ENCODE data around the gene KCTD7. TPM values are rescaled to one million over a fixed set of nuclear protein-coding genes. Genes with fewer than 3 reads are reported as not detected.
A peak's percentile ranks its signal among the peaks of the same experiment; 100 is the strongest.
"Not testable (repeated sequence)": the region's sequence is repeated elsewhere in the genome, so short reads cannot be mapped to it uniquely, and the experiment has no call there.

The KCTD7 gene
- total RNA-seq, result 10.3 and 12.0 TPM in 2 replicates

- Mint-ChIP-seq H3K4me1 (ENCODE audit: low read depth) (peaks cover 38% of the 10 kb centered on the region), H3K27me3 (ENCODE audit: low read depth) (no peaks in the 10 kb centered on the region), H3K27ac (peak within 1 kb of the TSS; percentile 84), H3K4me3 (ENCODE audit: low read depth) (peak within 1 kb of the TSS; percentile 87), H3K36me3 (ENCODE audit: low read depth) (peaks cover 17% of the 10 kb centered on the region), H3K9me3 (no peaks in the 10 kb centered on the region)
- intact Hi-C loops (cut with micrococcal nuclease), result loop anchor here (1.0 to 10.0 kb wide), 5 partner anchors 26 to 216 kb away; no protein-coding TSS in a partner anchor
- DNase-seq (ENCODE audit: low spot score), result peak; percentile 94
Observed at GRCh38 chr7:66628361-66629221, at the start of gene KCTD7. TSS of gene KCTD7 (plus strand) at chr7:66628881. CDS start at chr7:66629065, 184 bp downstream.

- H3K4me1 Mint-ChIP-seq (ENCODE audit: low read depth), result peaks cover 33% of the 10 kb centered on the region
- intact Hi-C loops (cut with micrococcal nuclease); H3K9me3 Mint-ChIP-seq; H3K4me3 Mint-ChIP-seq (ENCODE audit: low read depth); H3K27ac Mint-ChIP-seq; H3K27me3 Mint-ChIP-seq (ENCODE audit: low read depth); DNase-seq (ENCODE audit: low spot score): not testable (repeated sequence)
- H3K36me3 Mint-ChIP-seq (ENCODE audit: low read depth), result peaks cover 54% of the 10 kb centered on the region
Observed at GRCh38 chr7:66580380-66580779, 48.3 kb upstream of the KCTD7 start.

- DNase-seq (ENCODE audit: low spot score); H3K4me3 Mint-ChIP-seq (ENCODE audit: low read depth); H3K27ac Mint-ChIP-seq; intact Hi-C loops (cut with micrococcal nuclease); H3K9me3 Mint-ChIP-seq; H3K27me3 Mint-ChIP-seq (ENCODE audit: low read depth): not testable (repeated sequence)
- Mint-ChIP-seq H3K4me1 (ENCODE audit: low read depth) (peaks cover 23% of the 10 kb centered on the region), H3K36me3 (ENCODE audit: low read depth) (peaks cover 40% of the 10 kb centered on the region)
Observed at GRCh38 chr7:66582816-66583489, 45.7 kb upstream of the KCTD7 start.

- DNase-seq (ENCODE audit: low spot score), result no peak
- H3K27ac Mint-ChIP-seq, result no peak overlapping the region
- intact Hi-C loops (cut with micrococcal nuclease), result no loop called here
- H3K9me3 Mint-ChIP-seq, result no peaks in the 10 kb centered on the region
- no peak overlapping the region for H3K4me3 Mint-ChIP-seq (ENCODE audit: low read depth)
- H3K36me3 Mint-ChIP-seq (ENCODE audit: low read depth), result peaks cover 37% of the 10 kb centered on the region
- H3K4me1 Mint-ChIP-seq (ENCODE audit: low read depth), result peaks cover 17% of the 10 kb centered on the region
- H3K27me3 Mint-ChIP-seq (ENCODE audit: low read depth), result no peaks in the 10 kb centered on the region
Observed at GRCh38 chr7:66583490-66584110, 45.1 kb upstream of the KCTD7 start.

- DNase-seq (ENCODE audit: low spot score), result no peak
- Mint-ChIP-seq H3K4me1 (ENCODE audit: low read depth) (peaks cover 31% of the 10 kb centered on the region), H3K4me3 (ENCODE audit: low read depth) (no peak overlapping the region), H3K36me3 (ENCODE audit: low read depth) (peaks cover 46% of the 10 kb centered on the region), H3K27ac (no peak overlapping the region), H3K9me3 (no peaks in the 10 kb centered on the region), H3K27me3 (ENCODE audit: low read depth) (no peaks in the 10 kb centered on the region)
- intact Hi-C loops (cut with micrococcal nuclease), result no loop called here
Observed at GRCh38 chr7:66586181-66586580, 42.5 kb upstream of the KCTD7 start.

- DNase-seq (ENCODE audit: low spot score); H3K4me3 Mint-ChIP-seq (ENCODE audit: low read depth); H3K27me3 Mint-ChIP-seq (ENCODE audit: low read depth); H3K9me3 Mint-ChIP-seq; intact Hi-C loops (cut with micrococcal nuclease); H3K27ac Mint-ChIP-seq: not testable (repeated sequence)
- peaks cover 42% of the 10 kb centered on the region for H3K4me1 Mint-ChIP-seq (ENCODE audit: low read depth)
- H3K36me3 Mint-ChIP-seq (ENCODE audit: low read depth), result peaks cover 35% of the 10 kb centered on the region
Observed at GRCh38 chr7:66588226-66588625, 40.5 kb upstream of the KCTD7 start.

- H3K9me3 Mint-ChIP-seq; DNase-seq (ENCODE audit: low spot score); H3K27me3 Mint-ChIP-seq (ENCODE audit: low read depth); intact Hi-C loops (cut with micrococcal nuclease): not testable (repeated sequence)
- Mint-ChIP-seq H3K36me3 (ENCODE audit: low read depth) (peaks cover 27% of the 10 kb centered on the region), H3K4me3 (ENCODE audit: low read depth) (peak overlapping the region; percentile 33), H3K27ac (peak overlapping the region; percentile 35), H3K4me1 (ENCODE audit: low read depth) (peaks cover 37% of the 10 kb centered on the region)
Observed at GRCh38 chr7:66588856-66589570, 39.7 kb upstream of the KCTD7 start.

GRCh38 chr7:66590302-66591057 is 38.2 kb upstream of the KCTD7 start:
- DNase-seq (ENCODE audit: low spot score); H3K27me3 Mint-ChIP-seq (ENCODE audit: low read depth); H3K9me3 Mint-ChIP-seq; intact Hi-C loops (cut with micrococcal nuclease): not testable (repeated sequence)
- Mint-ChIP-seq H3K36me3 (ENCODE audit: low read depth) (peaks cover 21% of the 10 kb centered on the region), H3K27ac (peak overlapping the region; percentile 17), H3K4me1 (ENCODE audit: low read depth) (peaks cover 34% of the 10 kb centered on the region), H3K4me3 (ENCODE audit: low read depth) (peak overlapping the region; percentile 96)

- H3K27me3 Mint-ChIP-seq (ENCODE audit: low read depth); intact Hi-C loops (cut with micrococcal nuclease); H3K9me3 Mint-ChIP-seq: not testable (repeated sequence)
- peaks cover 21% of the 10 kb centered on the region for H3K36me3 Mint-ChIP-seq (ENCODE audit: low read depth)
- peaks cover 32% of the 10 kb centered on the region for H3K4me1 Mint-ChIP-seq (ENCODE audit: low read depth)
- peak overlapping the region; percentile 96 for H3K4me3 Mint-ChIP-seq (ENCODE audit: low read depth)
- H3K27ac Mint-ChIP-seq, result peak overlapping the region; percentile 60
- peak; percentile 10 for DNase-seq (ENCODE audit: low spot score)
Observed at GRCh38 chr7:66591058-66591798, 37.5 kb upstream of the KCTD7 start.

- Mint-ChIP-seq H3K4me1 (ENCODE audit: low read depth) (peaks cover 30% of the 10 kb centered on the region), H3K27me3 (ENCODE audit: low read depth) (no peaks in the 10 kb centered on the region), H3K27ac (peak overlapping the region; percentile 85), H3K36me3 (ENCODE audit: low read depth) (peaks cover 20% of the 10 kb centered on the region), H3K9me3 (no peaks in the 10 kb centered on the region), H3K4me3 (ENCODE audit: low read depth) (peak overlapping the region; percentile 96)
- peak; percentile 85 for DNase-seq (ENCODE audit: low spot score)
- intact Hi-C loops (cut with micrococcal nuclease), result loop anchor here (1.0 kb wide), 3 partner anchors 36 to 90 kb away; partner anchors contain the start of gene KCTD7
Observed at GRCh38 chr7:66591799-66592596, 36.7 kb upstream of the KCTD7 start.
